Measurements from ENCODE around the gene HOXB2.
A peak's percentile ranks its signal among the peaks of the same experiment; 100 is the strongest.
"Not testable (repeated sequence)": the region's sequence is repeated elsewhere in the genome, so short reads cannot be mapped to it uniquely, and the experiment has no call there.

The HOXB2 gene

GRCh38 chr17:48513666-48514455, 31.0 kb downstream of the HOXB2 start:
- DNase-seq (ENCODE audit: low spot score): no peak
- no peak for TF ChIP-seq CTCF (IDR thresholded peaks at IDR 0.05; ENCODE audit: extremely low read depth, insufficient read depth, missing control alignments)
- in situ Hi-C loops (cut with MboI; ENCODE audit: low pct_unique_long_range_greater_than_20kb, low sequenced_read_pairs, unreplicated experiment): no loop called here

- no peak for DNase-seq (ENCODE audit: low spot score)
- TF ChIP-seq CTCF (IDR thresholded peaks at IDR 0.05; ENCODE audit: extremely low read depth, insufficient read depth, missing control alignments): no peak
- in situ Hi-C loops (cut with MboI; ENCODE audit: low pct_unique_long_range_greater_than_20kb, low sequenced_read_pairs, unreplicated experiment): no loop called here
Observed at GRCh38 chr17:48513097-48513496, 31.8 kb downstream of the HOXB2 start.

GRCh38 chr17:48510761-48511604, 33.9 kb downstream of the HOXB2 start:
- no peak for TF ChIP-seq CTCF (IDR thresholded peaks at IDR 0.05; ENCODE audit: extremely low read depth, insufficient read depth, missing control alignments)
- in situ Hi-C loops (cut with MboI; ENCODE audit: low pct_unique_long_range_greater_than_20kb, low sequenced_read_pairs, unreplicated experiment): no loop called here
- no peak for DNase-seq (ENCODE audit: low spot score)

GRCh38 chr17:48510381-48510760, 34.5 kb downstream of the HOXB2 start:
- TF ChIP-seq CTCF (IDR thresholded peaks at IDR 0.05; ENCODE audit: extremely low read depth, insufficient read depth, missing control alignments): no peak
- no peak for DNase-seq (ENCODE audit: low spot score)
- in situ Hi-C loops (cut with MboI; ENCODE audit: low pct_unique_long_range_greater_than_20kb, low sequenced_read_pairs, unreplicated experiment): no loop called here

GRCh38 chr17:48509708-48510107, 35.2 kb downstream of the HOXB2 start:
- DNase-seq (ENCODE audit: low spot score); in situ Hi-C loops (cut with MboI; ENCODE audit: low pct_unique_long_range_greater_than_20kb, low sequenced_read_pairs, unreplicated experiment): not testable (repeated sequence)

- no peak for TF ChIP-seq CTCF (IDR thresholded peaks at IDR 0.05; ENCODE audit: extremely low read depth, insufficient read depth, missing control alignments)
- in situ Hi-C loops (cut with MboI; ENCODE audit: low pct_unique_long_range_greater_than_20kb, low sequenced_read_pairs, unreplicated experiment): no loop called here
- no peak for DNase-seq (ENCODE audit: low spot score)
Observed at GRCh38 chr17:48506246-48506645, 38.7 kb downstream of the HOXB2 start.

- DNase-seq (ENCODE audit: low spot score): peak; percentile 67
- TF ChIP-seq CTCF (IDR thresholded peaks at IDR 0.05; ENCODE audit: extremely low read depth, insufficient read depth, missing control alignments): no peak
- in situ Hi-C loops (cut with MboI; ENCODE audit: low pct_unique_long_range_greater_than_20kb, low sequenced_read_pairs, unreplicated experiment): no loop called here
Observed at GRCh38 chr17:48505788-48506187, 39.1 kb downstream of the HOXB2 start.
